ENCODE data around the gene FMO5. TPM values are rescaled to one million over a fixed set of nuclear protein-coding genes. Genes with fewer than 3 reads are reported as not detected.
A peak's percentile ranks its signal among the peaks of the same experiment; 100 is the strongest.
"Not testable (repeated sequence)": the region's sequence is repeated elsewhere in the genome, so short reads cannot be mapped to it uniquely, and the experiment has no call there.

Gene FMO5
- total RNA-seq, 1 donor from 2014 or later = 0.09 TPM

GRCh38 chr1:147171399-147172167 lies 53.6 kb downstream of the FMO5 start:
- Mint-ChIP-seq H3K4me1 (ENCODE audit: low read depth) (peaks cover 40% of the 10 kb centered on the region), H3K9me3 (no peaks in the 10 kb centered on the region), H3K36me3 (ENCODE audit: low read depth) (peaks cover 26% of the 10 kb centered on the region), H3K27me3 (ENCODE audit: low read depth) (no peaks in the 10 kb centered on the region), H3K27ac (peak overlapping the region; percentile 82), H3K4me3 (ENCODE audit: low read depth) (peak overlapping the region; percentile 96)
- intact Hi-C loops (cut with micrococcal nuclease) = loop anchor here (1.0 kb wide), 2 partner anchors 71 to 87 kb away; partner anchors contain the start of gene CHD1L
- DNase-seq (ENCODE audit: low spot score) = no peak

GRCh38 chr1:147169840-147170674 lies 55.1 kb downstream of the FMO5 start:
- intact Hi-C loops (cut with micrococcal nuclease) = no loop called here
- peaks cover 41% of the 10 kb centered on the region for H3K36me3 Mint-ChIP-seq (ENCODE audit: low read depth)
- H3K4me1 Mint-ChIP-seq (ENCODE audit: low read depth) = peaks cover 40% of the 10 kb centered on the region
- no peak overlapping the region for H3K27ac Mint-ChIP-seq
- peak overlapping the region; percentile 62 for H3K4me3 Mint-ChIP-seq (ENCODE audit: low read depth)
- H3K9me3 Mint-ChIP-seq = no peaks in the 10 kb centered on the region
- DNase-seq (ENCODE audit: low spot score) = no peak
- no peaks in the 10 kb centered on the region for H3K27me3 Mint-ChIP-seq (ENCODE audit: low read depth)

GRCh38 chr1:147169171-147169570 lies 56.0 kb downstream of the FMO5 start:
- intact Hi-C loops (cut with micrococcal nuclease) = no loop called here
- Mint-ChIP-seq H3K27ac (no peak overlapping the region), H3K27me3 (ENCODE audit: low read depth) (no peaks in the 10 kb centered on the region), H3K36me3 (ENCODE audit: low read depth) (peaks cover 42% of the 10 kb centered on the region), H3K4me3 (ENCODE audit: low read depth) (no peak overlapping the region), H3K9me3 (no peaks in the 10 kb centered on the region), H3K4me1 (ENCODE audit: low read depth) (peaks cover 39% of the 10 kb centered on the region)
- DNase-seq (ENCODE audit: low spot score) = no peak

GRCh38 chr1:147168626-147169058 lies 56.5 kb downstream of the FMO5 start:
- Mint-ChIP-seq H3K36me3 (ENCODE audit: low read depth) (peaks cover 39% of the 10 kb centered on the region), H3K4me3 (ENCODE audit: low read depth) (no peak overlapping the region), H3K4me1 (ENCODE audit: low read depth) (peaks cover 36% of the 10 kb centered on the region), H3K27me3 (ENCODE audit: low read depth) (no peaks in the 10 kb centered on the region), H3K27ac (no peak overlapping the region), H3K9me3 (no peaks in the 10 kb centered on the region)
- no peak for DNase-seq (ENCODE audit: low spot score)
- intact Hi-C loops (cut with micrococcal nuclease) = no loop called here

GRCh38 chr1:147167365-147167764 lies 57.8 kb downstream of the FMO5 start:
- intact Hi-C loops (cut with micrococcal nuclease) = no loop called here
- no peak overlapping the region for H3K27ac Mint-ChIP-seq
- H3K27me3 Mint-ChIP-seq (ENCODE audit: low read depth) = no peaks in the 10 kb centered on the region
- no peak for DNase-seq (ENCODE audit: low spot score)
- H3K4me3 Mint-ChIP-seq (ENCODE audit: low read depth) = no peak overlapping the region
- peaks cover 31% of the 10 kb centered on the region for H3K36me3 Mint-ChIP-seq (ENCODE audit: low read depth)
- H3K9me3 Mint-ChIP-seq = no peaks in the 10 kb centered on the region
- peaks cover 28% of the 10 kb centered on the region for H3K4me1 Mint-ChIP-seq (ENCODE audit: low read depth)

- Mint-ChIP-seq H3K36me3 (ENCODE audit: low read depth) (peaks cover 51% of the 10 kb centered on the region), H3K27ac (no peak overlapping the region), H3K4me1 (ENCODE audit: low read depth) (peaks cover 5% of the 10 kb centered on the region), H3K27me3 (ENCODE audit: low read depth) (no peaks in the 10 kb centered on the region), H3K4me3 (ENCODE audit: low read depth) (no peak overlapping the region), H3K9me3 (no peaks in the 10 kb centered on the region)
- no peak for DNase-seq (ENCODE audit: low spot score)
- intact Hi-C loops (cut with micrococcal nuclease) = no loop called here
Measured at GRCh38 chr1:147163019-147163418, 62.1 kb downstream of the FMO5 start.

- Mint-ChIP-seq H3K27ac (no peak overlapping the region), H3K36me3 (ENCODE audit: low read depth) (peaks cover 57% of the 10 kb centered on the region), H3K27me3 (ENCODE audit: low read depth) (no peaks in the 10 kb centered on the region), H3K9me3 (no peaks in the 10 kb centered on the region), H3K4me3 (ENCODE audit: low read depth) (no peak overlapping the region), H3K4me1 (ENCODE audit: low read depth) (peaks cover 2% of the 10 kb centered on the region)
- DNase-seq (ENCODE audit: low spot score) = no peak
- intact Hi-C loops (cut with micrococcal nuclease) = no loop called here
Measured at GRCh38 chr1:147162093-147162492, 63.0 kb downstream of the FMO5 start.

- H3K27me3 Mint-ChIP-seq (ENCODE audit: low read depth); DNase-seq (ENCODE audit: low spot score); intact Hi-C loops (cut with micrococcal nuclease); H3K27ac Mint-ChIP-seq; H3K9me3 Mint-ChIP-seq; H3K4me3 Mint-ChIP-seq (ENCODE audit: low read depth); H3K4me1 Mint-ChIP-seq (ENCODE audit: low read depth): not testable (repeated sequence)
- H3K36me3 Mint-ChIP-seq (ENCODE audit: low read depth) = peaks cover 32% of the 10 kb centered on the region
Measured at GRCh38 chr1:147157116-147157515, 68.0 kb downstream of the FMO5 start.

- Mint-ChIP-seq H3K4me3 (ENCODE audit: low read depth) (no peak overlapping the region), H3K27me3 (ENCODE audit: low read depth) (no peaks in the 10 kb centered on the region), H3K36me3 (ENCODE audit: low read depth) (peaks cover 29% of the 10 kb centered on the region), H3K4me1 (ENCODE audit: low read depth) (no peaks in the 10 kb centered on the region), H3K27ac (no peak overlapping the region), H3K9me3 (no peaks in the 10 kb centered on the region)
- intact Hi-C loops (cut with micrococcal nuclease) = no loop called here
- no peak for DNase-seq (ENCODE audit: low spot score)
Measured at GRCh38 chr1:147156642-147157041, 68.5 kb downstream of the FMO5 start.

GRCh38 chr1:147152772-147153171 lies 72.4 kb downstream of the FMO5 start:
- H3K27ac Mint-ChIP-seq = no peak overlapping the region
- no peaks in the 10 kb centered on the region for H3K4me1 Mint-ChIP-seq (ENCODE audit: low read depth)
- H3K36me3 Mint-ChIP-seq (ENCODE audit: low read depth) = peaks cover 6% of the 10 kb centered on the region
- H3K4me3 Mint-ChIP-seq (ENCODE audit: low read depth) = no peak overlapping the region
- no peak for DNase-seq (ENCODE audit: low spot score)
- H3K27me3 Mint-ChIP-seq (ENCODE audit: low read depth) = peaks cover 3% of the 10 kb centered on the region
- intact Hi-C loops (cut with micrococcal nuclease) = no loop called here
- no peaks in the 10 kb centered on the region for H3K9me3 Mint-ChIP-seq

- no peak overlapping the region for H3K27ac Mint-ChIP-seq
- no peaks in the 10 kb centered on the region for H3K4me1 Mint-ChIP-seq (ENCODE audit: low read depth)
- DNase-seq (ENCODE audit: low spot score) = no peak
- H3K36me3 Mint-ChIP-seq (ENCODE audit: low read depth) = no peaks in the 10 kb centered on the region
- no peak overlapping the region for H3K4me3 Mint-ChIP-seq (ENCODE audit: low read depth)
- H3K9me3 Mint-ChIP-seq = no peaks in the 10 kb centered on the region
- H3K27me3 Mint-ChIP-seq (ENCODE audit: low read depth) = peaks cover 3% of the 10 kb centered on the region
- intact Hi-C loops (cut with micrococcal nuclease) = no loop called here
Measured at GRCh38 chr1:147151244-147151643, 73.9 kb downstream of the FMO5 start.

- Mint-ChIP-seq H3K4me3 (ENCODE audit: low read depth) (no peak overlapping the region), H3K36me3 (ENCODE audit: low read depth) (no peaks in the 10 kb centered on the region), H3K4me1 (ENCODE audit: low read depth) (no peaks in the 10 kb centered on the region), H3K9me3 (no peaks in the 10 kb centered on the region), H3K27me3 (ENCODE audit: low read depth) (peaks cover 58% of the 10 kb centered on the region), H3K27ac (no peak overlapping the region)
- intact Hi-C loops (cut with micrococcal nuclease) = no loop called here
- DNase-seq (ENCODE audit: low spot score) = no peak
Measured at GRCh38 chr1:147142886-147143285, 82.3 kb downstream of the FMO5 start.

All from activated T-helper 2 cell treated with anti-CD3 and anti-CD28 coated beads, Interferon-gamma antibody, Interleukin-2, Interleukin-4, amounts not matched to agents 10 μg/mL and 5 μg/mL and 100 μg/mL, durations not matched to agents 14 hours and 24 hours and 36 hours (primary cell).